Measurements from ENCODE around the gene PTEN. TPM values are rescaled to one million over a fixed set of nuclear protein-coding genes. Genes with fewer than 3 reads are reported as not detected.

Gene PTEN
- total and polyA plus RNA-seq, 9 of the 15 experiments (the other 6 are each of a cell fraction or from before 2014, with no cell fraction given), result 8.4 to 56.9 (median 22.2) TPM

GRCh38 chr10:87878664-87879459 is 15.4 kb downstream of the PTEN start:
- peak overlapping the region; percentile 21 for H3K4me3 ChIP-seq
- peaks cover 2% of the 10 kb centered on the region; the same call in 1 of the 3 replicates for H3K36me3 ChIP-seq (ENCODE audit: control insufficient read depth, insufficient read depth, low read length)
- peak; percentile 86 for FAIRE-seq
- H3K4me1 ChIP-seq (replicated peaks in 1 of 2; ENCODE audit: control insufficient read depth in 2 of 2, insufficient read depth in 2 of 2, low read length in 2 of 2), result no peaks in the 10 kb centered on the region; a peak in 1 of 5 replicates
- peak overlapping the region in 1 of 2 experiments; percentile 65; a peak in 2 of 4 replicates for H3K9ac ChIP-seq (ENCODE audit: insufficient read depth in 1 of 2, low read depth in 2 of 2, low read length in 2 of 2)
- WGBS (ENCODE audit: insufficient coverage, low coverage, missing lambda C conversion rate), result 0% methylated on average over 5 of the region's 9 CpGs
- in situ Hi-C loops (cut with MboI), result no loop called here
- peak; percentile 24 to 73 (median 51) for DNase-seq (ENCODE audit: extremely low read depth in 1 of 4, low spot score in 3 of 4)
- CTCF ChIA-PET (ENCODE audit: low intra/inter-chr PET ratio), result no interaction called here
- H4K20me1 ChIP-seq (replicated peaks; ENCODE audit: control insufficient read depth, insufficient read depth, low read length), result no peaks in the 10 kb centered on the region
- intact Hi-C loops (cut with micrococcal nuclease), result loop anchor here (2.0 kb wide), 1 partner anchor 14 kb away; no protein-coding TSS in a partner anchor
- H3K27ac ChIP-seq (ENCODE audit: extremely low read depth, low read depth, low read length), result peak overlapping the region; percentile 73
- peaks cover 80% of the 10 kb centered on the region for H3K79me2 ChIP-seq (ENCODE audit: control insufficient read depth, insufficient read depth, low read length)
- H2AFZ ChIP-seq (ENCODE audit: low read depth, low read length), result peak overlapping the region; percentile 14
- H3K4me2 ChIP-seq (ENCODE audit: insufficient read depth, low read length), result peak overlapping the region; percentile 46
- H3K27me3 ChIP-seq (ENCODE audit: control insufficient read depth in 2 of 2, insufficient read depth in 2 of 2, low read length in 2 of 2), result no peaks in the 10 kb centered on the region
- ATAC-seq, result peak; percentile 90
- H3K9me1 ChIP-seq (ENCODE audit: control insufficient read depth, insufficient read depth, low read length), result no peaks in the 10 kb centered on the region
- H3K9me3 ChIP-seq (replicated peaks; ENCODE audit: control insufficient read depth, insufficient read depth, low read depth, low read length), result no peaks in the 10 kb centered on the region
- POLR2A ChIA-PET, result interaction anchor here (0.9 to 2.8 kb wide), 4 partner anchors 11 to 102 kb away, joined by 3 to 11 read pairs (median 4); partner anchors contain the start of genes KLLN and PTEN
- no TSS peak for BruUV-seq (replicated peaks)
- TF ChIP-seq YBX1 (IDR thresholded peaks at IDR 0.05), result no peak
- TF ChIP-seq NUFIP1 (IDR thresholded peaks at IDR 0.05; ENCODE audit: partially characterized antibody), result no peak
- peak; percentile 90 for TF ChIP-seq TEAD4 (IDR thresholded peaks at IDR 0.05; ENCODE audit: low read length)
- TF ChIP-seq TEAD4 (CRISPR knock-in tag; IDR thresholded peaks at IDR 0.05; ENCODE audit: borderline replicate concordance), result no peak
- TF ChIP-seq ARID1B (IDR thresholded peaks at IDR 0.05), result peak; percentile 95
- TF ChIP-seq SMARCC2 (IDR thresholded peaks at IDR 0.05; ENCODE audit: low read depth), result peak; percentile 57
- TF ChIP-seq TBP (optimal IDR thresholded peaks at IDR 0.05; ENCODE audit: low read depth, low read length), result peak; percentile 28
- TF ChIP-seq NCOR1 (IDR thresholded peaks at IDR 0.05), result peak; percentile 83
- TF ChIP-seq TAL1 (IDR thresholded peaks at IDR 0.05), result peak; percentile 87
- peak; percentile 15 for TF ChIP-seq HDAC3 (IDR thresholded peaks at IDR 0.05; ENCODE audit: borderline replicate concordance, partially characterized antibody)
- peak; percentile 64; the same call in 1 of the 2 replicates for TF ChIP-seq EHMT2 (IDR thresholded peaks at IDR 0.05)
- no peak for TF ChIP-seq ZNF280B (CRISPR knock-in tag; IDR thresholded peaks at IDR 0.05)
- no peak for TF ChIP-seq ZNF165 (CRISPR knock-in tag; IDR thresholded peaks at IDR 0.05; ENCODE audit: borderline replicate concordance)
- 0 out of 2 replicates have a peak, but pooled peaks have one; percentile 53 for TF ChIP-seq LCOR (CRISPR knock-in tag; IDR thresholded peaks at IDR 0.05)
- no peak for TF ChIP-seq ATF1 (CRISPR knock-in tag; IDR thresholded peaks at IDR 0.05)
- peak; percentile 60 for TF ChIP-seq ATF1 (tag; IDR thresholded peaks at IDR 0.05)
- peak; percentile 77 for TF ChIP-seq CHAMP1 (IDR thresholded peaks at IDR 0.05)
- peak; percentile 58; the same call in 1 of the 2 replicates for TF ChIP-seq STAT5A (IDR thresholded peaks at IDR 0.05; ENCODE audit: borderline replicate concordance, low read length)
- peak; percentile 86 for TF ChIP-seq MAFK (IDR thresholded peaks at IDR 0.05; ENCODE audit: low read length)
- TF ChIP-seq TAF9B (IDR thresholded peaks at IDR 0.05; ENCODE audit: partially characterized antibody), result peak; percentile 34
- peak; percentile 84 for TF ChIP-seq NBN (IDR thresholded peaks at IDR 0.05; ENCODE audit: low read depth)

Data from K562 (cell line).